Measurements from ENCODE around the gene PLEKHG4B.
"Not testable (repeated sequence)": the region's sequence is repeated elsewhere in the genome, so short reads cannot be mapped to it uniquely, and the experiment has no call there.

PLEKHG4B gene

DNA sequence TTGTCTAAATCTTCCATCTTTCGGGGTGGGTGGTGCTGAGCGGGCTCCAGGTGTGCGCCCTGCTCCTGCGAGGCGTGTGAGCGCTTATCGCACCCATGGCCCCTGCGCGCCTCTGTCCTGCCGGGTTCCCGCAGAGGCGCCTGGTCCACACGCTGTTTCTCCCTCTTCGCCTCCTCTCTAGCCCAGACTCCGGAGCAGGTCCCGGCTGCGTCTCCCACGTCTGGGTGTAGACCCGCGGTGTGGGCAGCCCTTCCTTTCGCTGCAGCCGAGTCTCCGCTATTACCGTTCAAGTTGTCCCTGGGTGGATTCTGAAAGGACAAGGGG lies 40.5 kb upstream of the PLEKHG4B start:
- H3K36me3 ChIP-seq (replicated peaks) = no peaks in the 10 kb centered on the region
- in situ Hi-C loops (cut with HindIII; ENCODE audit: low pct_ligation_motif_present, low sequenced_read_pairs) = no loop called here

DNA sequence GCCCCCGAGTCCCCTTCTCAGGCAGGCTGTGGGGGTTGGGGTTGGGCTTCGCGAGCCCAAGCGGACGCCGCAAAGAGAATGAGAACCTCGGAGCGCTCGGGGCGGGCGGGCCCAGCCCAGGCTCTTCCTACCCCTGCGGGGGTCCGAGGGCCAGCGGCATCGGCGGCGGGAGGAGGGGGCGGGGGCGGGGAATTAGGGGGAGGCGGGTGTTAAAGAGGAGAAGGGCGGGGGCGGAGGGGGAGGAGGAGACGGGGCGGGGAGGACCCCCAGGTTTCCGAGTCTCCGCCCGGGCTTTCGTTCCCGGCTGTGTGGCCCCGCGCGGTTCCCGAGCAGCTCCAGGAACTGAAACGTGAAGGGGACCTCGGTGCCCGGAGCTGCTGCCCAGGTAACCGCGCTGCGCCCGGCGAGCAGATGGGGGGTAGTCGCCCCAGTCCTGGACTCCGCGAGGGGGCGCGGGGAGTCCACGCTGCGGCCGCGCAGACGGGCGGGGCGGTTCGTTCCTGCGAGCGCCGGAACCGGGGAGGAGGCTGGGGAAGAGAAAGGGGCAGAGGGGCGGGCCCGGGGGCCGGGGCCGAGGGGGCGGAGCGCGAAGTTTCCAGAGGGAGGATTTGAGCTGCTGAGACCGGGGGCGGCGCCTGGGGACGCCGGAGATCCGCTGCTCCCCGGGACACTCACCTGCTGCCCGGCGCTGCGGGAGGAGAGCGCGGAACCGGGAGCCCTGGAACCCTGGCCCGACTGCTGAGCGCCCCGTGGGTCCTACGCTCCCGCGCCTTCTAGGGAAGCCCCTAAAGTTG lies 38.4 kb upstream of the PLEKHG4B start:
- Histone ChIP-seq H3K27me3 (replicated peaks) (peaks cover 23% of the 10 kb centered on the region), H3K4me3 (ENCODE audit: low read depth, low read length) (peak overlapping the region; percentile 46), H3K27ac (no peak overlapping the region), H3K36me3 (replicated peaks) (no peaks in the 10 kb centered on the region)
- in situ Hi-C loops (cut with HindIII; ENCODE audit: low pct_ligation_motif_present, low sequenced_read_pairs) = no loop called here
- TF ChIP-seq, protein P1, sequence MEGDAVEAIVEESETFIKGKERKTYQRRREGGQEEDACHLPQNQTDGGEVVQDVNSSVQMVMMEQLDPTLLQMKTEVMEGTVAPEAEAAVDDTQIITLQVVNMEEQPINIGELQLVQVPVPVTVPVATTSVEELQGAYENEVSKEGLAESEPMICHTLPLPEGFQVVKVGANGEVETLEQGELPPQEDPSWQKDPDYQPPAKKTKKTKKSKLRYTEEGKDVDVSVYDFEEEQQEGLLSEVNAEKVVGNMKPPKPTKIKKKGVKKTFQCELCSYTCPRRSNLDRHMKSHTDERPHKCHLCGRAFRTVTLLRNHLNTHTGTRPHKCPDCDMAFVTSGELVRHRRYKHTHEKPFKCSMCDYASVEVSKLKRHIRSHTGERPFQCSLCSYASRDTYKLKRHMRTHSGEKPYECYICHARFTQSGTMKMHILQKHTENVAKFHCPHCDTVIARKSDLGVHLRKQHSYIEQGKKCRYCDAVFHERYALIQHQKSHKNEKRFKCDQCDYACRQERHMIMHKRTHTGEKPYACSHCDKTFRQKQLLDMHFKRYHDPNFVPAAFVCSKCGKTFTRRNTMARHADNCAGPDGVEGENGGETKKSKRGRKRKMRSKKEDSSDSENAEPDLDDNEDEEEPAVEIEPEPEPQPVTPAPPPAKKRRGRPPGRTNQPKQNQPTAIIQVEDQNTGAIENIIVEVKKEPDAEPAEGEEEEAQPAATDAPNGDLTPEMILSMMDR (IDR thresholded peaks at IDR 0.05; ENCODE audit: low read depth, low read length, missing control alignments) = peak; percentile 8
- no peak for DNase-seq

More for the DNA sequence above, 40.5 kb upstream of the PLEKHG4B start:
- Histone ChIP-seq H3K27ac (no peak overlapping the region), H3K27me3 (replicated peaks) (peaks cover 23% of the 10 kb centered on the region), H3K4me3 (ENCODE audit: low read depth, low read length) (no peak overlapping the region)
- no peak for DNase-seq
- TF ChIP-seq, protein P1 (IDR thresholded peaks at IDR 0.05; ENCODE audit: low read depth, low read length, missing control alignments) = no peak

DNA sequence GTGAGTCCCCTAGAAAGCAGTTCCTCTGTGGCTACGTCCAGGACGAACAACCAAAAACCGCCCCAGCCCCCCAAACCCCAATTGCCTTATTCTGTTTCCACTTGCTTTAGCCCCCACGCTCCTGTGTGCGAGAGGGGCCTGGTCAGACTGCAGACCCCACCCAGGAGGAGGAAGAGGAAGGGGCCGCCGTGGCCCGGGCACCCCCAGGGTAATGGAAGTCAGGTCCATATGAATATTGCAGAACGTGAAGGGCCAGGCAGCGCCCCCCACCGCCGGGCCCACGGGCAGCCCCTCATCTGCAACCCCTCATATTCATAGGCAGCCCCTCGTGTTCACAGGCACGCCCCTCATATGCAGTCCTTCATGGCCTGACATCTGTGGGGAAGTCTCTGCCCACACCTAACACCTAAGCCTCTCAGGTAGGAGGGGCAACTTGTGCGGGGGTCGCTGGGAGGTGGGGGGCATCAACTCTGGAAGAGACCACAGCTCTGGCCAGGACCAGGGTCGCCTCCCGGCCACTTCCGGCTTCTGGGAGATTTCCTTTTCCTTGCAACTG lies 37.7 kb upstream of the PLEKHG4B start:
- H3K27me3 ChIP-seq (replicated peaks) = peaks cover 23% of the 10 kb centered on the region
- no peak for DNase-seq
- no peaks in the 10 kb centered on the region for H3K36me3 ChIP-seq (replicated peaks)
- in situ Hi-C loops (cut with HindIII; ENCODE audit: low pct_ligation_motif_present, low sequenced_read_pairs) = no loop called here
- no peak overlapping the region for H3K27ac ChIP-seq
- TF ChIP-seq, protein P1 (IDR thresholded peaks at IDR 0.05; ENCODE audit: low read depth, low read length, missing control alignments) = no peak
- peak overlapping the region; percentile 46 for H3K4me3 ChIP-seq (ENCODE audit: low read depth, low read length)

DNA sequence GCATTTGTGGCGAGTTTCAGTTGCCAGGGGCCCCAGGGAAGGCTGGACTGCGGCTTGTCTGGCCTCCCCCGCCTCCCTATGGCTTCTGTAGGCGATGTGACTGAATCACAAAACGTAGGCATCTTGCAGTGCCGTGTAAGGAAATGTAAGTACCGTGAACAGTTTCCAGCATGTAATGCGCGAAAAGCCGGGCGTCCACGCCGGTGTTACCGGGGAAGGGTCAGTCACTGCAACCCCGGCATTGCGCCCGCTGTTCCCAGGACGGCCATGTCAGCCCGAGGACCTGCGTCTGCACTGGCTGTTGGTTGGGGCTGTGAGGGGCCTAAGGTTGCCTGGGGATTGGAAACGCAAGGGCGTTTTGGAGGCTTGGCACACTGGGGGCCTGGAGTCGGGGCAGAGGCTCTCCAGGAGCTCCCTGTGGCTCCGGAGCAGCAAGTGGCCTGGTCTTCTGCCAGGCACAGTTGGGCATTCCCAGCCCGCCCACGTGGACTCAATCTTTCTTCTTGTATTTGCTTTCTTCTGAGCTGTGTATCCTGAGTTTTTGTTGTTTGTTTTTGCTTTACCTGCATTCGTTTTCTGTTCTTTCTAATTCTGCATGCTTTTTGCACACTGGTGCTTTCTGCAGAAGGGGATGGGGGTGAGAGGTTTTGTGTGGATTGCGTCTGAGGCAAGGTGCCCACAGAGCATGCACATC lies 36.9 kb upstream of the PLEKHG4B start:
- Histone ChIP-seq H3K27ac (no peak overlapping the region), H3K27me3 (replicated peaks) (peaks cover 23% of the 10 kb centered on the region), H3K4me3 (ENCODE audit: low read depth, low read length) (no peak overlapping the region), H3K36me3 (replicated peaks) (no peaks in the 10 kb centered on the region)
- TF ChIP-seq, protein P1 (IDR thresholded peaks at IDR 0.05; ENCODE audit: low read depth, low read length, missing control alignments) = no peak
- in situ Hi-C loops (cut with HindIII; ENCODE audit: low pct_ligation_motif_present, low sequenced_read_pairs) = no loop called here
- no peak for DNase-seq

- in situ Hi-C loops (cut with HindIII; ENCODE audit: low pct_ligation_motif_present, low sequenced_read_pairs) = no loop called here
- no peaks in the 10 kb centered on the region for H3K36me3 ChIP-seq (replicated peaks)
- H3K27me3 ChIP-seq (replicated peaks) = peaks cover 23% of the 10 kb centered on the region
- TF ChIP-seq, protein P1 (IDR thresholded peaks at IDR 0.05; ENCODE audit: low read depth, low read length, missing control alignments) = no peak
- DNase-seq = peak; percentile 35
- H3K27ac ChIP-seq = no peak overlapping the region
- H3K4me3 ChIP-seq (ENCODE audit: low read depth, low read length) = no peak overlapping the region
Measured at GRCh38 chr5:56561-57290, 35.2 kb upstream of the PLEKHG4B start.

DNA sequence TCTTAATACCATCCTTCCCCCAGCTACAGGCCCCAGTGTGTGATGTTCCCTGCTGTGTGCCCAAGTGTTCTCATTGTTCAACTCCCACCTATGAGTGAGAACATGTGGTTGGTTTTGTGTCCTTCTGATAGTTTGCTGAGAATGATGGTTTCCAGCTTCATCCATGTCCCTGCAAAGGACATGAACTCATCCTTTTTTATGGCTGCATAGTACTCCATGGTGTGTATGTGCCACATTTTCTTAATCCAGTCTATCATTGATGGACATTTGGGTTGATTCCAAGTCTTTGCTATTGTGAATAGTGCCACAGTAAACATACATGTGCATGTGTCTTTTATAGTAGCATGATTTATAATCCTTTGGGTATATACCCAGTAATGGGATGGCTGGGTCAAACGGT lies 31.7 kb upstream of the PLEKHG4B start:
- H3K27me3 ChIP-seq (replicated peaks); in situ Hi-C loops (cut with HindIII; ENCODE audit: low pct_ligation_motif_present, low sequenced_read_pairs); H3K36me3 ChIP-seq (replicated peaks); DNase-seq; H3K27ac ChIP-seq; H3K4me3 ChIP-seq (ENCODE audit: low read depth, low read length): not testable (repeated sequence)

All from brain microvascular endothelial cell (primary cell).